GM10847 (cell line): ENCODE results near the gene CASZ1.

Experiments used
- POLR2A ChIP-seq: IDR thresholded peaks from 2 replicates; pipeline ENCODE4 v1.6.1; 2011; ENCODE audit not compliant: insufficient read length; ENCODE audit errors: extremely low read depth

The CASZ1 gene

DNA sequence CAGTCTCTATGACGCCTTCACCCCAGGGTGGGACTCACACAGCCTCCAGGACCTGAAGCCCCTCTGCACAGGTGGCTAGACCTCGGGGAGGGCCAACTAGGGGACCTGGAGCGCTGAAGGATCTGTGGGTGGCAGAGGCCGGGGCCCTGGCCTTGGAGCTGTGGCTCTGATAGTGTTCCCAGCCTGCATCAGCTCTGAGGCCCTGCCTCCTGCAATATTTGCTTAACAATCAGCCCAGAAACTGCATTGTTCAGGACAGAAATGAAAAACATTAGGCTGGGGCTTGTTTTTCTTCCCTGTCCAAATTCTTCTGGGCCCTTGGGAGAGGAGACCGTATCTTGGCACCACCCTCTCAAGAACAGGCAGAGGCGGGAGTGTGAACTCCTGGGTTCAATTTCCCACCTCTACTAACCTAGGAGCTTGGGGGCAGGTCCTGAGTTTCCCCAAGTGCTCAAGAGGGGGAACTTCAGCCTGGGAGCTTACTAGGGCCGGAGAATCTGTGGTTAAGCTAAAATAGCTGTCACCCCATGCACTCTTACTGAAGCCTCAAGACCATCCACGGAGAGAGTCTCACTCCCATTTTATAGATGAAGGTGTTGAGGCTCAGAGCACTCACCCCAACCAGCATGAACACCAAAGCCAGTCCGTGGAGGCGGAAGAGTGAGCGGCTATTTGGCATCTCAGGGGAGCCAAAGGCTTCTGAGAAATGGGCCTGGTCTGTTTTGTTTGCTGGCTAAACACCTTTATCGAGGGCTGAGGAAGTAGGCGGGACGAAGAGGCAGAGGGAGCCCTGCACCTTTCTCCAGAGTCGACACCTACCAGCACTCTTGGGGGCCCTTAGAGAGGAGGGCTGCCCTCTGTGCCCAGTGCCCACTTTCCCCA is 18.8 kb upstream of the CASZ1 start:
- TF ChIP-seq POLR2A = no peak

DNA sequence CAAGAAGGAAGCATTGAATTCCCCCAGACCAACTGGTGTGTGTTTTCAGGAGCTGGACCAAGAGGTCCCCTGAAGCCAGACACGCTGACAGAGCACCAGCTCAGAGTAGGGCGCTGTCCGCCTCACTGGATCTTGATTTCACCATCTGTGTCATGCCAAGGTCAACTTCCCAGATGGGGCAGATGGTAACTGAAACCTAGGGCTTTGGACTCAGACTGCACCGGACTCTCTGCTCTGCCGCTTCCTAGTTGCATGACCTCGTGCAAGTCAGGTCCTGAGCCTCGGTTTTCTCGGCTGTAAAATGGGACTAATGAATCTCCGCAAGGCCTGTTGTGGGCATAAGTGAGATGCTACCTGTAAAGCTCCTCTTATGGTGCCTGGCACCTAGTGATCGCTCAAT is 17.9 kb upstream of the CASZ1 start:
- TF ChIP-seq POLR2A = no peak

GRCh38 chr1:10813799-10814198 is 17.4 kb upstream of the CASZ1 start:
- no peak for TF ChIP-seq POLR2A

- TF ChIP-seq POLR2A = no peak
Measured at GRCh38 chr1:10812387-10812915, 16.0 kb upstream of the CASZ1 start.

DNA sequence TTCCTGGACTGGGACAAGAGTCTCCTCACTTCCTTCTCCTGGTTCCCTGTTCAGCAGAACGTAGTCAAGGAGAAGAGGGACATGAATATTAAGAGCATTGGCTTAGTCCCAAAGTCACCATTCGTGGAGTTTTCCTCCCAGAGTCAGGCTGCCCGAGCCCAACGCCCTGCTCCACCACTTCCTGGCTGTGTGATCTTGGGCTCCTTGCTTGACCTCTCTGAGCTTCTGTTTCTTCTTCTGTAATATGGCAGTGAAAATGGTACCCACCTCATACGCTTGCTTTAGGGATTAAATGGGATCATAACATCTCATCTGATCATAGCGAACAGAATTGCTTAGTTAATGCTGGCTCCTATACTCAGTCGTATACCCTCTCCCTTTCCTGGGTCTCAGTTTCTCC is 12.0 kb upstream of the CASZ1 start:
- TF ChIP-seq POLR2A = no peak

DNA sequence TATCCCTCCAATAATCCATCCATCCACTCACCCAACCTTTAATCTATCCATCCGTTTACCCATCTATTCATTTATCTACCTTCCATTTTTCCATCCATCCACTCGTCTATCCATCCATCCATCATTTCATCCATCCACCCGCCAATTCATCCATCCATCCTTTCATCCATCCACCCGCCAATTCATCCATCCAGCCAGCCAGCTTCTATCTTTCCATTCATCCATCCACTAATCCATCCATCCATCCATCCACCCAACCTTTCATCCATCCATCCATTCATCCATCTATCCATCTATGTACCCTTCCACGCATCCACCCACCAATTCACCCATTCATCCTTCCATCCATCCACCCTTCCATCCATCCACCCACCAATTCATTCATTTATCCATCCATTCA is 10.5 kb upstream of the CASZ1 start:
- TF ChIP-seq POLR2A = no peak

GRCh38 chr1:10803971-10804820 is 7.8 kb upstream of the CASZ1 start:
- no peak for TF ChIP-seq POLR2A

GRCh38 chr1:10802944-10803715 is 6.7 kb upstream of the CASZ1 start:
- no peak for TF ChIP-seq POLR2A

DNA sequence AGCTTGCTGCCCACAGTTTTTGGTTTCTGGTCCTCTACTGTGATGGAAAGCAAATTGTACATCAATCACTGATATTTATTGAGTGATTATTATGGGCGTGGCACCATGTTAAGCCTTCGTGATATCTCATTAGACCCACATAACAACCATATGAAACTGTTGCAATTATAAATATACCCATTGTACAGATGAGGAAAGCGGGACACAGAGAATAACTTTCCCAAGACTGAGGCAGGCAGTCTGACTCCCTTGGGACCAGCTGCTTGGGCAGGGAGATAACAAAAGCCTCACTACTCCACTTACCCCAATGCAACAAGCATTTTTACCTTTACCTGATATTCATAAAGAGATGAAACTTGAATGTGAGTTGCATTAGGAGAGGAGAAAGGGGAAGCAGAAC is 4.3 kb upstream of the CASZ1 start:
- TF ChIP-seq POLR2A = no peak

DNA sequence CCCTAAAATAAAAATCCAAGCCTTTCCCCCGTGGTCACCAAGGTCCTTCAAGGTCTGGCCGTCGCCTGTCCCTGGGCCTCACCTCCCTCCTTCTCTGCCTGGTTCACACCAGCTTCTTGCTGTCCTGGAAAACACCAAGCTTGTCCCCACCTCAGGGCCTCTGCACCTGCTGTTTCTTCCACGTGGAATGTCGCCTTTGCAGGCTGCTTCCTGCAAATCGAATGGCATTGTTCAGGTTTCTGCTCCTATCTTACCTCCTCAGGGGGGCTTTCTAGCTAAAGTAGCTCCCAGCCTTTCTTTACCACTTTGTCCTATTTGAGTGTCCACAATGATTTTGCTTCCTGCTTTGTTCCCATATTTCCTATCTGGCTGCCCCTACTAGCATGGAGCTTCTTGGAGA is 3.3 kb upstream of the CASZ1 start:
- TF ChIP-seq POLR2A = no peak

DNA sequence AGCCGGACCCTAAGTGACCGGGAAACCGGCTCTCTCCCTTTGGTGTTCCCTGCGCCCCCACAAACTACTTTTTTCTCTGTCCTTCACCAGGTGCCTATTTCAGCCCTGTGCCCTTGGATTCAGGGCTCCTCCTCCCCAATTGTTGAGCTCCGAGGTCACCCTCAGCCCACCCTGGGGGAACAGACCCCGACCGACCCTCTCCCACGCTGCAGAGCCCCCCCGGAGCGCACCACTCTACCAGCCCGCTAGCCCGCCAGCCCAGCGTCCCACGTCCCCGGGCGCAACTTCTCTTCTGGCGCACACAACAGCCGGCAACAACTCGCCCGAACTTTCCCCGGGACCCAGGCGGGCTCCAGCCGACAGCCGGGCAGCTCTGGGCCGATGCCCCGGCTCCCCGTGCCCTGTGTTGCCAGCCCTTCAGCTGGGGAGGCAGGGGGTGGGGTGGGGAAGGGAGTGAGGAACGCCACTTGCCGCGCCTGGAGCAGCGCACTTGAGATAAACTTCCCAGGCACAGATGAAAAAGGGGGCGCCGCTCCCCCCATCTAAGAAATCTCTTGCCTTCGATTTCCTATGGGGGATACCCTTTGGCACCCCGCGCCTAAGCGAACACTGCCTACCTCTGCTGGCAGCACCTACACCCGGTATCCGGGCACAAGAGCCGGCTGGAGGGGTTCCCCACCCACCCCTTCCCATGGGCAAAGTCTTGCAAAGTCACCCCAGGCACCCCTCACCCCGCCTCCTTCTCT is 997 bp downstream of the CASZ1 start:
- TF ChIP-seq POLR2A = no peak

DNA sequence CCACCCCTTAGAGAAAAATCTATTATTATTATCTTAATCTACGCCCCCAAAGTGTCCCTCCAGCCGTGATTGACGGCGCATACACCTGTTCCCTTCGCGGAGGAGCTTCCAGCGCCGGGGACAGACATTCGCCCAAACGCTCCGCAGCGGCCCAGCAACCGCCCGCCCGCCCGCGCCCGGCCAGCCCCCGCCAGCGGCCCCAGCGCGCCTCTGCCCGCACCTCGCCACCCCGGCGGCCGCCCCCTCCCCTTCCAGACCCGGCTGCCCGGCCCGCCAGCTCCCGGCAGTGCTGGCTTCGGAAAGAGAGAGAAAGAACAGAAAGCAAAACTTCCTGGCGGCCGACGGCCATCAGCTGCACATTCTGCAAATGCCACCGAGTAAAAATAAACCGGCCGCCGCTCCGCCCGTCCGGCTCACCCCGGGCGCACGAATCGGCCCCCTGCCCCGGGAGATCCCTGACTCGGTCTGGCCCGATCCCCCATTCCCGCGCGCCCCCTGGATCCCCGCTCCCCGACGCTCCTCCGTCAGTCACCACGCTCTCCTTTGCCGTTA is 1.6 kb downstream of the CASZ1 start:
- TF ChIP-seq POLR2A = no peak

GRCh38 chr1:10793129-10793651 is 3.3 kb downstream of the CASZ1 start:
- TF ChIP-seq POLR2A = no peak
